ENCODE data around the gene ZBTB39.

DNA sequence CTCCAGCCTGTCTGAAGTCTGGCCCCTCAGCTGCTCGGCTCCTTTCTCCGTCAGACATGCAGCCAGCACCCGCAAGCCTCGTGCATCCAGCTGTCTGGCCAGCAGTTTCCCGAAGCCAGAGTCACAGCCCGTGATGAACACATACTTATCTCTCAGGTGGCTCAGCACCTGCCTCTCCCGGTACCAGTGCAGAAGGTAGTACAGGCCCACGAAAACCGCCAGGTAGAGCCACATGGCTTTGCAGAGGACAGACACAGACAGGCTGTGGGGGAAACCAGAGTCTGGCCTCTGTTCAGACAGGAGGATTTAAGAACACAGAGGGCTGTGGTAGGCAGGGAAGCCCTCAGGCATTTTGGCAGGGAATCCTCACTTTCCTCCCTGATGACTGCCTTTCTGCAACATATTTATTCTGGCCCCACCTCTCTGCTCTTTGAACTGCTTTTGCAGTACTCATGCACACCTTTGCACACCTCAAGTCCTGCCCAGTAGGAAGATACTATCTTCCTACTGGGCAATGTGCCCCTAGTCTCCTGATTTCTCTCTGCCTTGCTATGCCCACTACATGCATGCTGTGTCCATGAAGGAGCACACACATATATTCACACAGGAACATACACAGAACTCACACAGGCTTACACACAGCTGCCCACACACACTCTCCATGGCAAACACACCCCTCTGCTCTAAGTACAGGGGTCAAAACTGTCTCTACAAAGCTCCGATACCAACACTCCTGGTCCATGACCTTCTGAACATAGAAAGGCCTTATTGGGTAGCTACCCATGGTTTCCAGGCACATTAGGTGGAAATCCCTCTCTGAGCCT, 48.9 kb downstream of the ZBTB39 start, which contains the start of gene RDH16:
- TF ChIP-seq EGR1 (IDR thresholded peaks at IDR 0.05) (no peak), EP300 (IDR thresholded peaks at IDR 0.05; ENCODE audit: borderline replicate concordance) (no peak)
- TF ChIP-seq, protein P1, sequence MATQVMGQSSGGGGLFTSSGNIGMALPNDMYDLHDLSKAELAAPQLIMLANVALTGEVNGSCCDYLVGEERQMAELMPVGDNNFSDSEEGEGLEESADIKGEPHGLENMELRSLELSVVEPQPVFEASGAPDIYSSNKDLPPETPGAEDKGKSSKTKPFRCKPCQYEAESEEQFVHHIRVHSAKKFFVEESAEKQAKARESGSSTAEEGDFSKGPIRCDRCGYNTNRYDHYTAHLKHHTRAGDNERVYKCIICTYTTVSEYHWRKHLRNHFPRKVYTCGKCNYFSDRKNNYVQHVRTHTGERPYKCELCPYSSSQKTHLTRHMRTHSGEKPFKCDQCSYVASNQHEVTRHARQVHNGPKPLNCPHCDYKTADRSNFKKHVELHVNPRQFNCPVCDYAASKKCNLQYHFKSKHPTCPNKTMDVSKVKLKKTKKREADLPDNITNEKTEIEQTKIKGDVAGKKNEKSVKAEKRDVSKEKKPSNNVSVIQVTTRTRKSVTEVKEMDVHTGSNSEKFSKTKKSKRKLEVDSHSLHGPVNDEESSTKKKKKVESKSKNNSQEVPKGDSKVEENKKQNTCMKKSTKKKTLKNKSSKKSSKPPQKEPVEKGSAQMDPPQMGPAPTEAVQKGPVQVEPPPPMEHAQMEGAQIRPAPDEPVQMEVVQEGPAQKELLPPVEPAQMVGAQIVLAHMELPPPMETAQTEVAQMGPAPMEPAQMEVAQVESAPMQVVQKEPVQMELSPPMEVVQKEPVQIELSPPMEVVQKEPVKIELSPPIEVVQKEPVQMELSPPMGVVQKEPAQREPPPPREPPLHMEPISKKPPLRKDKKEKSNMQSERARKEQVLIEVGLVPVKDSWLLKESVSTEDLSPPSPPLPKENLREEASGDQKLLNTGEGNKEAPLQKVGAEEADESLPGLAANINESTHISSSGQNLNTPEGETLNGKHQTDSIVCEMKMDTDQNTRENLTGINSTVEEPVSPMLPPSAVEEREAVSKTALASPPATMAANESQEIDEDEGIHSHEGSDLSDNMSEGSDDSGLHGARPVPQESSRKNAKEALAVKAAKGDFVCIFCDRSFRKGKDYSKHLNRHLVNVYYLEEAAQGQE (IDR thresholded peaks at IDR 0.05; ENCODE audit: low read depth) = no peak
